ENCODE measurements around the gene GAS2L2.

The GAS2L2 gene

GRCh38 chr17:35752945-35753764 lies at the start of gene GAS2L2:
GAS2L2 (minus strand) TSS chr17:35753239; CDS start chr17:35752850, 389 bp downstream.
- no peak for DNase-seq (ENCODE audit: low spot score)

DNA sequence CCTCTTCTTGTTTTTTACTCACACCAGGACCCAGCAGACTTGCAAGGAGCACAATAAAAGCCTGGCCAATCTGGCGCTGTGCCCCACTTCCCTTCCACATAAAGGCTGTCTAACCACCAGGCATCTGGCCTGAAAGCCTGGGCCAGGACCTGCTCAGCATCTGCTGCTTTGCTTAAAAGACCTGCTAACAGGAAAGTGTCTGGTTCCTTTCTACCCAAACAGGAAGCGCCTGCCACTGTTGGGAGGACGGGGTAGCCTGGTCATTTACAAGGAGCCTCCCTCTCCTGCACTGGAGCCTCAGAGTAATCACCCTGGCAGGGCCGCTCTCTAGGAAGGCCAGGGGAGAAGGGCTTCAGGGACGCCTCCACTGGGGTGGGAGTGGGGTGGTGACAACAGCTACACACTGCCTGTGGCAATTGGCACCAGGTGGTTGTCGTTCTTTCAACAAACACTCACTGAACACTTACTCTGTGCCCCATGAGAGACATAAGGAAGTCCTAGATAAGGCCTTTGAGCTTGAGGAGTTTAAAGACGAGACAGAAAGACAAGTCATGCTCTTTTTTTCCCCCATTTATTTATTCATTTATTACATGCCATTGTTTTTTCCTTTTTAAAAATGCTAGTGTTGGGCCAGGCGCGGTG lies 48.7 kb upstream of the GAS2L2 start:
- no peak for DNase-seq (ENCODE audit: low spot score)

DNA sequence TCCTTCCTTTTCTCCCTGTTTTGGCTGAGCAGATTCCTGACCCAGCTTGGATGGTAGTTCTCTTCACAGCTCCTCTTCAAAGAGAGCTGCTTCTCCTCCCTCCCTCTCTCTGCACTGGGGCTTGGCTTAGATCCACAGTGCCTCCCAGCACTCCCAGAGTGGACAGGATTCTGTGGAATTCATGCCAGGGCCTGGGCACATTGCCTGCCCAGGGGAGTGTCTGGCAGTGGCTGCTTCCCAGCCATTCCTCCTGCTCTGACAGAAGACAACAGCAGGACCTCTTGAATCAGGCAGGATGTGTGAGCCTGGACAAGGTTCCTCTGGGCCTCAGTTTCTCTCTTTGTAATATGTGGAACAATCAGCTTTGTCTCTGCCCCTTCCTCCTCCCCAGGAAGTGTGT lies 46.9 kb upstream of the GAS2L2 start:
- no peak for DNase-seq (ENCODE audit: low spot score)

GRCh38 chr17:35797918-35798317 lies 44.9 kb upstream of the GAS2L2 start:
- DNase-seq (ENCODE audit: low spot score) = no peak

- DNase-seq (ENCODE audit: low spot score) = no peak
Measured at GRCh38 chr17:35797370-35797769, 44.3 kb upstream of the GAS2L2 start.

GRCh38 chr17:35796942-35797341 lies 43.9 kb upstream of the GAS2L2 start:
- peak; percentile 29 for DNase-seq (ENCODE audit: low spot score)

- DNase-seq (ENCODE audit: low spot score) = no peak
Measured at GRCh38 chr17:35795871-35796265, 42.8 kb upstream of the GAS2L2 start.

- DNase-seq (ENCODE audit: low spot score) = peak; percentile 80
Measured at GRCh38 chr17:35795007-35795870, 42.2 kb upstream of the GAS2L2 start, which contains the start of gene MMP28. MMP28 (minus strand) TSS chr17:35795641; CDS start chr17:35795377, 264 bp downstream.

DNA sequence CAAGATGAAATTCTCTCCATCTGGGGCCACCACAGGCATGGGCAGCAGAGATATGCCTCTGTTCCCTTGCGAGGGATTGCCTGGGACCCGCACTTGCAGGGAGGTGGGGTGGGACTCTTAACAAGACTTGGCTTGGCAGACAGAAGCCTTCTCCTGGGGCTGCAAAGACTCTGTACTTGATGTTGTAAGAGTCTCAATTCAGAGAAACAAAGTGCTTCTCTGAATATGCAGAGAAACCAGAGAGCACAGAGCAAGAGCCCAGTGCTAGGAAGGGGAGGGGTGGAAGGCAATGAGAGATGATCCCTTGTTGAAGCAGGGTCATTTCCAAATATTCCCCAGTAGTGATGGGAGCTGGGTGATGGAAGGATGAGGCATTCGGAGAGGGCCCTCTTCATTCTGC lies 40.2 kb upstream of the GAS2L2 start:
- peak; percentile 42 for DNase-seq (ENCODE audit: low spot score)

DNA sequence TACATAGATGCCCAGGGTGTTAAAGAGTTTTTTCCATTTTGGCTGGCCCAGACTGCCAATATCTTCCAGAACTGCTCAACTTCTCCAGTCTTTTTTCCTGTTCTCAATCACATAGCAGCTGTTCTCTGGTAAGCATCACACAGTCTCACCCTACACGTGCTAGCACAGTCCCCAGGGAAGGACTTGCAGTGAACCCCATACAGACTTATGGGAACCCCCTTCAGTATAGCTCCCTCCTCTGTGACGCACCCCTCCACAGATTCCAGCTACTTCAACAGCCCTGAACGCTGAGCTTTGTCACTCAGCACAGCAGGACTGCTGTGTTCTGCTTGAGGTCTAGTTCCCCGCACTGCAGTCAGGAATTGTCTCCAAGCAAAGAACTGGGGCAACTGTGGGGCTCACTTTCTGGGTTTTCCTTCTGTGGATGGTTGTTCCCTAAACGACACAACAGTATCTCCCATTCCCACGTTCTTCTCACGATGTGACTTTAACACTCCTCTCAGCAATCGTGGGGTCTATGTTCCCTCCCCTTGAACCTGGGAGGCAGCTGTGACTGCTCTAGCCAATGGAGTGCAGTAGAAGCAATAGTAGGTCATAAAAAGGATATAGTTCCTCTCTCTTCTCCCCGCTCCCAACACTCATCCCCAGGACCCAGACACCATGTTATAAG lies 38.8 kb upstream of the GAS2L2 start:
- DNase-seq (ENCODE audit: low spot score) = peak; percentile 44

- DNase-seq (ENCODE audit: low spot score) = peak; percentile 18
Measured at GRCh38 chr17:35790841-35791240, 37.8 kb upstream of the GAS2L2 start.

DNA sequence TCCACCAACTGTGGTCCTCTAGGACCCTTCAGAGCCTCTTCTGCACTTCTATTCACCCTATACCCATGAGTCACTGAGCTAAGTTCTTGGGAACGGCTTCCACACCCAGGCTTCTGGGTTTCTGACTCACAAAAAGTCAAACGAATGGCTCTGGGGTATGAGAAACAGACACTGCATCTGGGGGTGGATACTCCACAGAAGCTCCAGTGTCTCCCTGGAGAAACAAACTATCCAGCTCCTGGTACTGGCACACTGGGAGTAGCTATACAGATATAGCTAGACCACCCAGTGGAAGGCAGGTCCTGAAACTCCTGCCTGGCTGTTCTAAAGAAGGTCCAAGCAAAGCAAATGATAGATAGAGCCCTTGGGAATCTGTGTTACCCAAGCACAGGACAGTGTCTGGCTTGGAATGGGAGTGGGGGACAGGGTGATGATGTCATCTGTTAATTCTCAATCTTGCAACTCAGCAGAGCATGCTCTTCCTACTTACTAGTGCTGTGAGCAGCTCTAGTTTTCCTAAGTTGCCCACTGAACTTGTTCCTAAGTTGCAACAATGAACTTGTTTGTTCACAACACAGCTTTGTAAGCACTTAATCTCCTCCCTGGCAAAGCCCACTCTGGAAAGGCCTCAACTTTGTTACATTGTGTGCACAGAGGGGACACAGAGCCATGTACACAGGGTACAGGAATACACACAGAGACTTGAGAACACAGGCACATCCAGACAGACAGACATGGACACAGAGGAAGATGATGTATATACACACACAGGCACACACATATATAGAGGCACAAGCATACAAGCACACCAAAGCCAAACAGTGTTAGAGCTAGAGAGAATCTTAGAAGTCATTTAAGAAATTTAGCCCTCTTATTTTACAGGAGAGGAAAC lies 35.7 kb upstream of the GAS2L2 start:
- peak; percentile 36 for DNase-seq (ENCODE audit: low spot score)

DNA sequence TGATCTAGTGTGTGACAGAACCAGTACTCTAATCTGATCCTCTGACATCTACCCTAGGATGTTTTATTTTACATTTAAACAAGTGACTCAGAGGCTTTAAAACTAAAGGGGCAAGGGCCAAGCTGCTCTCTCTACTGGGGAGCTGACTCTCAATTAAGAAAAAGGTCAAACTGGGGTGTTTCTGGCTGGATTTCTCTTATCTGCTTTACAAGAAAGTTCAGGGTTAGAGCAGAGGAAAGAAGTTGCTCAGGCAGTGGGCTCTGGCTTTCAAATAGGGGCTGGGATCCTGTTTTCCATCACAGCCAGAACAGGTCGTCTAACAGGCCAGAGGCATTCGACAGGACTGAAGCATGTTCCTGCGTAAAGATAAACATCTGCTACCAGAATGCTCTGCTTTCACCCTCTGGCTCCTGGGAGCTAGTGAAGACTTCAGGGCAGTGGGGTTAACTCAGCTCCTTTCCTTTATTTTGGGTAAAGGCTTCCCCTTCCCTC lies 33.9 kb upstream of the GAS2L2 start:
- no peak for DNase-seq (ENCODE audit: low spot score)

DNA sequence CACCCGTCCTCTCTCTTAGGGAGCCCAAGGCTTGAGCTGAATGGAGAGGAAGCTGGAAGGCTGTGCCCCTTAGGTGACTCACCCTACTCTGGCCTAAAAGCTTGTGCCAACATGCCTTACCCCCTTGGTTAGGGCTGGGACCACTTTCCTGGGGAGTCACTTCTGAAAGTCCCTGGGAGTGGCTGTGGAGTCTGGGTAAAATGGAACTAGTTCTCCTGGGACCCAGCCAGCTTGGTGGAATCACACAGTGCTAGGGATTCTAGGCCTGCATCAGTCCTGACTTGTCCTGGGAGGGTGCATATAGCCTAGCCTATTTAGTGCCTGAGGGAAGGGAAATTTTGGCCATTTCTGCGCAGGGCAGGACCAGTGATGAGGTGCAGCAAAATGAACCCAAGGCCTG lies 31.9 kb upstream of the GAS2L2 start:
- DNase-seq (ENCODE audit: low spot score) = no peak

- no peak for DNase-seq (ENCODE audit: low spot score)
Measured at GRCh38 chr17:35780950-35781349, 27.9 kb upstream of the GAS2L2 start.

DNA sequence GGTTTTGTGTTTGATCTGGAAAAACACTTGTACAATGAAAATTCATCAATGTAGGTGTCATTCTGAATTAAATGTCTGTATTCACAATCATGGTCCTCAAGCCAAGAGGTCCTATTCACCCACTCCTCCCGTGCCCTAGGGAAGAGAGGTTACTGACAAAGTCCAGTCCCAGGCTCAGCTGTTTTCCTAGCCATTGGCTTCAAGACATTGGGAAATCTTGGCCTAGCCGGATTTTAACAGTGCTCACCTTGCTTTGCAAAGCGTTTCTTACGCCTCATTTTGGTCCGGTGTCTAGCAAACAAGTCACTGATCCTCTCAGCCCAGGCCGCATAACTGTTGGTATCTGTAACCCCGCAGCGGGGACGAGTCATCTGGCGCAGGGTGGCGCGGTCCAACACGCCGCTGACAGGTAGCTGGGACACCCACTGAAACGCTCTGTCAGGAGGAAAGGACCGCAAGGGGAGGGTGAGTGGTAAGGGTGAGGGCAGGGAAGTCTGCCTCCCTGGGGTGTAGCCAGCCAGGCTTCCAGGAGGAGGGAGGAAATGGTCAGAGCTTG lies 25.7 kb upstream of the GAS2L2 start:
- no peak for DNase-seq (ENCODE audit: low spot score)

DNA sequence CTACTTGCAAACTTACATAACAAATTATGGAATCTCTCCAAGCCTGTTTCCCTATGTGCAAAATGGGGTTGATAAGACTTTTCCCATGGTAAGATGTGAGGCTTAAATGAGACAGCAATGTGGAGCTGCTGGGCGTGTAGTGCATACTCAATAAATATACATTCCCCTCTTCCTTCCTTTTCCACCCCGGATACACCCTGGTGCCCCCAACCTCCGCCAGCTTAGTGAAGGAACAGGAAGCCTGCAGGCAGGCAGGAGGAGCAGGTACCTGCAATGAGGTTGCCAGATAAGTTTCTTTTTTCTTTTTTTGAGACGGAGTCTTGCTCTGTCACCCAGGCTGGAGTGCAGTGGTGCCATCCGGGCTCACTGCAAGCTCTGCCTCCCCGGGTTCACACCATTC lies 22.5 kb upstream of the GAS2L2 start:
- no peak for DNase-seq (ENCODE audit: low spot score)

DNA sequence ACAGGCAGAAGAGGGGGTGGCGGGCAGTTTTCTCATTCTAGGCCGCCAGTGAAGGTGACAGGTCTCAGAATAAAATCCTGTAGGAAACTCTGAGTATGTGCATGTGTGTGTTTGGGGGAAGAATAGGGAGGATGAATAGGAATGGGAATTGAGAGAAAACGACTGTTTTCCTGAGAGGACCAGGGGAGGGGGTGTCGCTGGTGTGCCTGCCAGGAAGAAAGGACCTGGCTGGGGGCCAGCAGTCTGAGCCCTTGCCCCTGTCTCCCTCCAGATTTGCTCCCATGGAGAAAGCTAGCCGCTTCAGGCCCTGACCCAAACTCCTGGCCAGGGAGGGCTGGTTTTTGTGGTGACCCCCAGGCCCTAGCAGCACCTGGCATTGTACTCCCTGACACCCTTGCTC lies 22.0 kb upstream of the GAS2L2 start:
- no peak for DNase-seq (ENCODE audit: low spot score)

- no peak for DNase-seq (ENCODE audit: low spot score)
Measured at GRCh38 chr17:35774499-35774898, 21.5 kb upstream of the GAS2L2 start.

DNA sequence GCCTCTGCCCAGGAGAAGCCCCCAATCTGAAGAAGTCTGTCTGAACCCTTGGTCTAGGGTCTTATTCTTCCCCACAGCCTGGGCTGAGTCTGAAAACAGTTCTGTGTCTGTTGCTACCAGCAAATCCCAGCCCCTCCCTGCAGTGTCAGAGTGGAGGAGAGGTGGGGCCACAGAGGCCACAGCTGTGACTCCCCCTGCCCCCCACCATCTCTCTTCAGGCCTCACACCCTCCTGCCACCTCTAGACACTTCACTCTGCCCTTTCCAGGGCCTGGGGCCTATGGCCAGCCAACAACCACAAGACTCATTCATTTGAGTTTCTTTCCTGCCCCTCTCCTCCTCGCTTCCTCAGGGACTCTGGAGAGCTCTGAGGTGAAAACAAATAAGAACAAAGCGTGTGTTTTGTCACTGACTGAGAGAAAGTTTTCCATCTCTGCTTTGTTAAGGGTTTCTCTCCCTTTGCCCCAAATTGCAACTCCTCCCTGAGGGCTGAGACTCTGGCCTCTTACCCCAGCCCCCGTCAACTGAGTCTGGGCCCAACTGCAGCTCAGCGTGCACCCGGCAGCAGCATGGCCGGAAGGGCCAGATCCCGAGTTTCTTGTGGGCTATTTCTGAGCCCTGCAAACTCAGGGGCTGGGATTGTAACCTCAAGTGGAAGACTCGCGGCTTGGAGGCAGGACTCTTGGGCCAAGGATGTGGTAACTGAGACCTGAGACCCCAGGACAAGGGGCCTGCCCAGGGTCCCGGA lies 20.8 kb upstream of the GAS2L2 start:
- no peak for DNase-seq (ENCODE audit: low spot score)

All from ecto neural progenitor cell (in vitro differentiated cells).